Activated T-helper 2 cell treated with anti-CD3 and anti-CD28 coated beads, Interferon-gamma antibody, Interleukin-2, Interleukin-4, amounts not matched to agents 10 μg/mL and 5 μg/mL and 100 μg/mL, durations not matched to agents 14 hours and 24 hours and 36 hours (primary cell): ENCODE results near the gene CYSTM1. TPM values are rescaled to one million over a fixed set of nuclear protein-coding genes. Genes with fewer than 3 reads are reported as not detected.

Experiments
- DNase-seq: peaks from one replicate; pipeline ENCODE4 v3.0.0; 2021; ENCODE audit warnings: low spot score
- H3K27ac Mint-ChIP-seq: one replicate; pipeline ENCODE4 v1.8.0; 2021; ENCODE audit warnings: mixed read lengths
- H3K27me3 Mint-ChIP-seq: one replicate; pipeline ENCODE4 v1.8.0; 2021; ENCODE audit warnings: low read depth, mixed read lengths
- H3K36me3 Mint-ChIP-seq: one replicate; pipeline ENCODE4 v1.8.0; 2021; ENCODE audit warnings: low read depth, mixed read lengths
- H3K4me1 Mint-ChIP-seq: one replicate; pipeline ENCODE4 v1.8.0; 2021; ENCODE audit warnings: low read depth, mixed read lengths
- H3K4me3 Mint-ChIP-seq: one replicate; pipeline ENCODE4 v1.8.0; 2021; ENCODE audit warnings: low read depth, mild to moderate bottlenecking, moderate library complexity, mixed read lengths
- H3K9me3 Mint-ChIP-seq: one replicate; pipeline ENCODE4 v1.8.0; 2021; ENCODE audit warnings: mixed read lengths
- intact Hi-C: fragments of 100-400 bp; cut with micrococcal nuclease; formaldehyde crosslinking; loops from one replicate; pipeline ENCODE4 v1.15.1; 2023
- total RNA-seq: library from RNA; stranded (reverse); gene quantifications from 2 replicates; pipeline ENCODE4 v1.2.3, GENCODE V29; 2022

Gene CYSTM1
- total RNA-seq, 1 donor from 2014 or later = 11.3 TPM

GRCh38 chr5:140141241-140141640 lies 33.7 kb upstream of the CYSTM1 start:
- H3K9me3 Mint-ChIP-seq = no peaks in the 10 kb centered on the region
- peaks cover 22% of the 10 kb centered on the region for H3K27me3 Mint-ChIP-seq
- H3K36me3 Mint-ChIP-seq = no peaks in the 10 kb centered on the region
- peaks cover 4% of the 10 kb centered on the region for H3K4me1 Mint-ChIP-seq
- H3K27ac Mint-ChIP-seq = no peak overlapping the region
- peak; percentile 2 for DNase-seq
- H3K4me3 Mint-ChIP-seq = no peak overlapping the region
- intact Hi-C loops = no loop called here

GRCh38 chr5:140142246-140142645 lies 32.7 kb upstream of the CYSTM1 start:
- Mint-ChIP-seq H3K4me3 (no peak overlapping the region), H3K27me3 (peaks cover 31% of the 10 kb centered on the region), H3K27ac (no peak overlapping the region), H3K4me1 (peaks cover 4% of the 10 kb centered on the region), H3K36me3 (no peaks in the 10 kb centered on the region), H3K9me3 (no peaks in the 10 kb centered on the region)
- intact Hi-C loops = no loop called here
- peak; percentile 5 for DNase-seq

- H3K4me1 Mint-ChIP-seq = peaks cover 4% of the 10 kb centered on the region
- H3K4me3 Mint-ChIP-seq = no peak overlapping the region
These were observed 32.1 kb upstream of the CYSTM1 start for GRCh38 chr5:140142856-140143255.

GRCh38 chr5:140143521-140144258 lies 31.3 kb upstream of the CYSTM1 start:
- H3K27me3 Mint-ChIP-seq = peaks cover 40% of the 10 kb centered on the region
- peaks cover 4% of the 10 kb centered on the region for H3K4me1 Mint-ChIP-seq
- no peak overlapping the region for H3K4me3 Mint-ChIP-seq
- peak; percentile 7 for DNase-seq
- intact Hi-C loops = loop anchor here (2.0 kb wide), 3 partner anchors 29 to 71 kb away; partner anchors contain the start of gene PURA
- no peak overlapping the region for H3K27ac Mint-ChIP-seq
- H3K36me3 Mint-ChIP-seq = no peaks in the 10 kb centered on the region
- H3K9me3 Mint-ChIP-seq = no peaks in the 10 kb centered on the region

More at GRCh38 chr5:140142856-140143255, 32.1 kb upstream of the CYSTM1 start:
- Mint-ChIP-seq H3K27me3 (peaks cover 34% of the 10 kb centered on the region), H3K36me3 (no peaks in the 10 kb centered on the region), H3K9me3 (no peaks in the 10 kb centered on the region), H3K27ac (no peak overlapping the region)
- intact Hi-C loops = no loop called here
- DNase-seq = peak; percentile 1

GRCh38 chr5:140145256-140145655 lies 29.7 kb upstream of the CYSTM1 start:
- H3K36me3 Mint-ChIP-seq = no peaks in the 10 kb centered on the region
- intact Hi-C loops = loop anchor here (1.0 to 2.0 kb wide), 4 partner anchors 12 to 72 kb away; partner anchors contain the start of gene PURA
- H3K27me3 Mint-ChIP-seq = peaks cover 38% of the 10 kb centered on the region
- no peak overlapping the region for H3K27ac Mint-ChIP-seq
- H3K4me3 Mint-ChIP-seq = no peak overlapping the region
- no peak for DNase-seq
- no peaks in the 10 kb centered on the region for H3K9me3 Mint-ChIP-seq
- peaks cover 4% of the 10 kb centered on the region for H3K4me1 Mint-ChIP-seq

GRCh38 chr5:140145818-140146522 lies 29.0 kb upstream of the CYSTM1 start:
- intact Hi-C loops = loop anchor here (1.0 to 2.0 kb wide), 4 partner anchors 11 to 73 kb away; partner anchors contain the start of gene PURA
- H3K4me1 Mint-ChIP-seq = peaks cover 4% of the 10 kb centered on the region

GRCh38 chr5:140146523-140146842 lies 28.5 kb upstream of the CYSTM1 start:
- intact Hi-C loops = no loop called here
- Mint-ChIP-seq H3K9me3 (no peaks in the 10 kb centered on the region), H3K4me1 (peaks cover 4% of the 10 kb centered on the region), H3K36me3 (no peaks in the 10 kb centered on the region), H3K27me3 (peaks cover 37% of the 10 kb centered on the region), H3K4me3 (no peak overlapping the region), H3K27ac (no peak overlapping the region)
- DNase-seq = no peak

More at GRCh38 chr5:140145818-140146522, 29.0 kb upstream of the CYSTM1 start:
- H3K27ac Mint-ChIP-seq = no peak overlapping the region
- H3K4me3 Mint-ChIP-seq = no peak overlapping the region
- DNase-seq = peak; percentile 33
- no peaks in the 10 kb centered on the region for H3K36me3 Mint-ChIP-seq
- peaks cover 37% of the 10 kb centered on the region for H3K27me3 Mint-ChIP-seq
- no peaks in the 10 kb centered on the region for H3K9me3 Mint-ChIP-seq

GRCh38 chr5:140147460-140147859 lies 27.5 kb upstream of the CYSTM1 start:
- intact Hi-C loops = no loop called here
- no peak overlapping the region for H3K27ac Mint-ChIP-seq
- no peaks in the 10 kb centered on the region for H3K36me3 Mint-ChIP-seq
- DNase-seq = no peak
- H3K9me3 Mint-ChIP-seq = no peaks in the 10 kb centered on the region
- peaks cover 4% of the 10 kb centered on the region for H3K4me1 Mint-ChIP-seq
- H3K4me3 Mint-ChIP-seq = no peak overlapping the region
- peaks cover 39% of the 10 kb centered on the region for H3K27me3 Mint-ChIP-seq

GRCh38 chr5:140148508-140148907 lies 26.5 kb upstream of the CYSTM1 start:
- Mint-ChIP-seq H3K36me3 (no peaks in the 10 kb centered on the region), H3K27ac (no peak overlapping the region), H3K9me3 (no peaks in the 10 kb centered on the region), H3K27me3 (peaks cover 39% of the 10 kb centered on the region), H3K4me3 (no peak overlapping the region), H3K4me1 (peaks cover 4% of the 10 kb centered on the region)
- intact Hi-C loops = no loop called here
- no peak for DNase-seq

GRCh38 chr5:140150201-140150600 lies 24.8 kb upstream of the CYSTM1 start:
- intact Hi-C loops = no loop called here
- no peak overlapping the region for H3K4me3 Mint-ChIP-seq
- DNase-seq = no peak
- peaks cover 3% of the 10 kb centered on the region for H3K4me1 Mint-ChIP-seq
- no peak overlapping the region for H3K27ac Mint-ChIP-seq
- H3K9me3 Mint-ChIP-seq = no peaks in the 10 kb centered on the region
- no peaks in the 10 kb centered on the region for H3K36me3 Mint-ChIP-seq
- H3K27me3 Mint-ChIP-seq = peaks cover 31% of the 10 kb centered on the region

- peaks cover 23% of the 10 kb centered on the region for H3K27me3 Mint-ChIP-seq
- H3K27ac Mint-ChIP-seq = no peak overlapping the region
- H3K4me1 Mint-ChIP-seq = no peaks in the 10 kb centered on the region
- intact Hi-C loops = no loop called here
- no peaks in the 10 kb centered on the region for H3K9me3 Mint-ChIP-seq
- no peak for DNase-seq
- no peak overlapping the region for H3K4me3 Mint-ChIP-seq
- no peaks in the 10 kb centered on the region for H3K36me3 Mint-ChIP-seq
These were observed 23.6 kb upstream of the CYSTM1 start for GRCh38 chr5:140151144-140152021.

GRCh38 chr5:140152022-140152999 lies 22.7 kb upstream of the CYSTM1 start:
- H3K27me3 Mint-ChIP-seq = peaks cover 14% of the 10 kb centered on the region
- intact Hi-C loops = no loop called here
- H3K27ac Mint-ChIP-seq = no peak overlapping the region
- no peaks in the 10 kb centered on the region for H3K9me3 Mint-ChIP-seq
- DNase-seq = no peak
- H3K4me3 Mint-ChIP-seq = no peak overlapping the region
- no peaks in the 10 kb centered on the region for H3K4me1 Mint-ChIP-seq
- no peaks in the 10 kb centered on the region for H3K36me3 Mint-ChIP-seq
